OCI-LY7 (cell line): ENCODE data around the gene CTBP1.

ENCODE experiments used
- CTCF ChIP-seq: fragments of 200-600 bp; sonication (generic); conservative IDR thresholded peaks from 2 replicates; pipeline ENCODE4 v1.5.1; 2014; ENCODE audit warnings: mild to moderate bottlenecking, antibody characterized with exemption, low read length, moderate library complexity, mixed read lengths
- EZH2phosphoT487 ChIP-seq: fragments of 200-600 bp; sonication (generic); IDR thresholded peaks from 2 replicates; pipeline ENCODE4 v1.6.1; 2018; ENCODE audit warnings: low read depth, borderline replicate concordance, mild to moderate bottlenecking, mixed run types, antibody characterized with exemption, low read length, moderate library complexity, mixed read lengths

- no peak for TF ChIP-seq CTCF
- TF ChIP-seq EZH2phosphoT487 = no peak
Measured at GRCh38 chr4:1297023-1297395, 48.1 kb upstream of the CTBP1 start.
